MM.1S (cell line): ENCODE results near the gene SALL4.
"Not testable (repeated sequence)": the region's sequence is repeated elsewhere in the genome, so short reads cannot be mapped to it uniquely, and the experiment has no call there.

Experiments
- DNase-seq: peaks from one replicate; pipeline ENCODE4 v3.0.0-alpha.2; 2015
- H2AFZ ChIP-seq: fragments of 300-600 bp; sonication (generic); 2 replicates; pipeline ENCODE4 v1.6.0; 2016; ENCODE audit warnings: antibody characterized with exemption, low read length
- H3F3A ChIP-seq: fragments of 300-600 bp; sonication (generic); 2 replicates; pipeline ENCODE4 v1.6.1; 2016; ENCODE audit warnings: mild to moderate bottlenecking, antibody characterized with exemption, low read length, moderate library complexity, mixed read lengths; ENCODE audit not compliant: insufficient read depth
- H3K27ac ChIP-seq: fragments of 300-600 bp; sonication (generic); 2 replicates; pipeline ENCODE4 v1.5.1; 2016; ENCODE audit warnings: mild to moderate bottlenecking, low read length
- H3K27me3 ChIP-seq: fragments of 300-600 bp; sonication (generic); replicated peaks from 2 replicates; pipeline ENCODE4 v1.6.0; 2016; ENCODE audit warnings: low read length; ENCODE audit not compliant: insufficient read depth
- H3K36me3 ChIP-seq: fragments of 300-600 bp; sonication (generic); replicated peaks from 2 replicates; pipeline ENCODE4 v1.6.1; 2016; ENCODE audit warnings: mild to moderate bottlenecking, low read length, mixed read lengths; ENCODE audit not compliant: insufficient read depth
- H3K4me1 ChIP-seq: fragments of 300-600 bp; sonication (generic); 2 replicates; pipeline ENCODE4 v1.6.1; 2016; ENCODE audit warnings: low read length, mixed read lengths
- H3K4me2 ChIP-seq: fragments of 300-600 bp; sonication (generic); 2 replicates; pipeline ENCODE4 v1.6.0; 2016; ENCODE audit warnings: low read depth, low read length
- H3K4me3 ChIP-seq: fragments of 300-600 bp; sonication (generic); 2 replicates; pipeline ENCODE4 v1.5.1; 2016; ENCODE audit warnings: low read length, mixed read lengths
- H3K79me2 ChIP-seq: fragments of 300-600 bp; sonication (generic); 2 replicates; pipeline ENCODE4 v1.6.1; 2016; ENCODE audit warnings: mixed run types, low read length, mixed read lengths
- H3K9ac ChIP-seq: fragments of 300-600 bp; sonication (generic); 2 replicates; pipeline ENCODE4 v1.6.1; 2016; ENCODE audit warnings: low read length, mixed read lengths
- H3K9me2 ChIP-seq: fragments of 300-600 bp; sonication (generic); replicated peaks from 2 replicates; pipeline ENCODE4 v1.6.1; 2016; ENCODE audit warnings: mild to moderate bottlenecking, low read length, mixed read lengths; ENCODE audit not compliant: insufficient read depth
- H3K9me3 ChIP-seq: fragments of 300-600 bp; sonication (generic); replicated peaks from 2 replicates; pipeline ENCODE4 v1.6.1; 2016; ENCODE audit warnings: mild to moderate bottlenecking, low read length, mixed read lengths; ENCODE audit not compliant: insufficient read depth
- H4K20me1 ChIP-seq: fragments of 300-600 bp; sonication (generic); 2 replicates; pipeline ENCODE4 v1.6.1; 2016; ENCODE audit warnings: mild to moderate bottlenecking, low read length, moderate library complexity, mixed read lengths; ENCODE audit not compliant: insufficient read depth
- CTCF ChIP-seq: fragments of 300-600 bp; sonication (generic); IDR thresholded peaks from 2 replicates; pipeline ENCODE4 v1.5.1; 2016; ENCODE audit warnings: antibody characterized with exemption, low read length, mixed read lengths
- EZH2 ChIP-seq: fragments of 300-600 bp; sonication (generic); optimal IDR thresholded peaks from 2 replicates; pipeline ENCODE3; 2017; ENCODE audit warnings: low read depth, mild to moderate bottlenecking, antibody characterized with exemption, low read length, mixed read lengths
- EZH2phosphoT487 ChIP-seq: fragments of 300-600 bp; sonication (generic); IDR thresholded peaks from 2 replicates; pipeline ENCODE4 v1.6.1; 2018; ENCODE audit warnings: antibody characterized with exemption, low read length

The SALL4 gene

GRCh38 chr20:51818479-51819008, 16.2 kb upstream of the SALL4 start:
- Histone ChIP-seq H3K27me3 (no peaks in the 10 kb centered on the region), H3K4me2 (no peak overlapping the region), H3K9me2 (no peaks in the 10 kb centered on the region), H3K9me3 (no peaks in the 10 kb centered on the region), H3K27ac (no peak overlapping the region), H3K36me3 (no peaks in the 10 kb centered on the region), H4K20me1 (no peaks in the 10 kb centered on the region), H3K4me1 (no peaks in the 10 kb centered on the region), H3F3A (no peaks in the 10 kb centered on the region), H2AFZ (no peak overlapping the region), H3K9ac (no peak overlapping the region), H3K4me3 (no peak overlapping the region), H3K79me2 (no peaks in the 10 kb centered on the region)
- DNase-seq: no peak
- TF ChIP-seq EZH2 (no peak), EZH2phosphoT487 (no peak), CTCF (no peak)

GRCh38 chr20:51816856-51817255, 14.5 kb upstream of the SALL4 start:
- not testable (repeated sequence) for H3K79me2 ChIP-seq, DNase-seq, H3K27ac ChIP-seq, H3K9me2 ChIP-seq, H3F3A ChIP-seq, H2AFZ ChIP-seq, H3K4me3 ChIP-seq, H3K36me3 ChIP-seq, H3K4me2 ChIP-seq, H3K9me3 ChIP-seq, H3K4me1 ChIP-seq, H4K20me1 ChIP-seq, H3K9ac ChIP-seq, H3K27me3 ChIP-seq

- Histone ChIP-seq H3F3A (no peaks in the 10 kb centered on the region), H3K9me2 (no peaks in the 10 kb centered on the region), H3K9ac (no peak overlapping the region), H3K4me1 (no peaks in the 10 kb centered on the region), H2AFZ (no peak overlapping the region), H3K4me2 (no peak overlapping the region), H3K27me3 (no peaks in the 10 kb centered on the region), H3K27ac (no peak overlapping the region), H4K20me1 (no peaks in the 10 kb centered on the region), H3K4me3 (no peak overlapping the region), H3K79me2 (no peaks in the 10 kb centered on the region), H3K9me3 (no peaks in the 10 kb centered on the region), H3K36me3 (no peaks in the 10 kb centered on the region)
- no peak for TF ChIP-seq EZH2
- DNase-seq: no peak
Observed at GRCh38 chr20:51815383-51816076, 13.2 kb upstream of the SALL4 start.

- Histone ChIP-seq H3K9me3 (no peaks in the 10 kb centered on the region), H3K4me2 (no peak overlapping the region), H3K36me3 (no peaks in the 10 kb centered on the region), H3F3A (no peaks in the 10 kb centered on the region), H3K4me1 (no peaks in the 10 kb centered on the region), H3K27me3 (no peaks in the 10 kb centered on the region), H3K79me2 (no peaks in the 10 kb centered on the region), H3K27ac (no peak overlapping the region), H2AFZ (no peak overlapping the region), H3K9me2 (no peaks in the 10 kb centered on the region), H4K20me1 (no peaks in the 10 kb centered on the region), H3K9ac (no peak overlapping the region), H3K4me3 (no peak overlapping the region)
- DNase-seq: no peak
- no peak for TF ChIP-seq EZH2
- no peak for TF ChIP-seq CTCF
- TF ChIP-seq EZH2phosphoT487: no peak
Observed at GRCh38 chr20:51812861-51813260, 10.5 kb upstream of the SALL4 start.
